Activated CD4-positive, alpha-beta T cell treated with anti-CD3 and anti-CD28 coated beads for 48 hours (primary cell): ENCODE results near the gene CPXM2.
A peak's percentile ranks its signal among the peaks of the same experiment; 100 is the strongest.

Experiments
- DNase-seq: peaks from one replicate; pipeline ENCODE4 v3.0.0-alpha.2; 2020

The CPXM2 gene

GRCh38 chr10:123795846-123796590 is 95.6 kb downstream of the CPXM2 start:
- no peak for DNase-seq

DNA sequence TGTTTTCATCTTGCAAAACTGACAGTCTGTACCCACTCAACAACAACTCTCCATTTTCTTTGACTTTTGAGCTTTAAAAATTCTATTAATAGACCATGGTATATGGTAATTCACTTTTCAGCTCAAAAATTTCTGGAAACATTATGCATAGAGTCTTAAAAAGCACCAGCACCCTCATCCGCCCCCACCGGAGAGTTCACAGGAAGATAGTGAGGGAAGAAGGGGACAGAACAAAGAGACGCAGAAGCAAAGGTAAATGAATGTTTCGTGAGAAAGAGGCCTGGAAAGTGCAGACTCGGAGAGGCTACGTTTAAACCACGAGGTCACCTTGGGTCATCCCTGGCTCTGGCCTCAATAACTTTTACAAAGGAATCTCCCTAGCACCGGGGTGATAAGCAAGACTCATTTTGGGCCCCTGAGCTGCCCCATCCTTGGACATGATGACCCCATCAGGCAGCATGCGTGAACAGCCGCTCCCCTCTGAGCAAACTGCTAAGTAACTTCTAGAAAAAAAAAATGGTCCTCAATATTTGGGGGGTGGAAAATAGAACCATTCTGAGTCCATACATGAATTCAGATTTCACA is 96.3 kb downstream of the CPXM2 start:
- no peak for DNase-seq

GRCh38 chr10:123792248-123792978 is 99.2 kb downstream of the CPXM2 start:
- DNase-seq = no peak

- DNase-seq = no peak
Observed at GRCh38 chr10:123790132-123790885, 101.3 kb downstream of the CPXM2 start.

GRCh38 chr10:123788981-123789380 is 102.6 kb downstream of the CPXM2 start:
- DNase-seq = no peak

GRCh38 chr10:123787566-123787965 is 104.0 kb downstream of the CPXM2 start:
- DNase-seq = no peak

- DNase-seq = no peak
Observed at GRCh38 chr10:123786896-123787295, 104.7 kb downstream of the CPXM2 start.

- no peak for DNase-seq
Observed at GRCh38 chr10:123786306-123786705, 105.3 kb downstream of the CPXM2 start.

GRCh38 chr10:123784646-123785045 is 107.0 kb downstream of the CPXM2 start:
- DNase-seq = no peak

DNA sequence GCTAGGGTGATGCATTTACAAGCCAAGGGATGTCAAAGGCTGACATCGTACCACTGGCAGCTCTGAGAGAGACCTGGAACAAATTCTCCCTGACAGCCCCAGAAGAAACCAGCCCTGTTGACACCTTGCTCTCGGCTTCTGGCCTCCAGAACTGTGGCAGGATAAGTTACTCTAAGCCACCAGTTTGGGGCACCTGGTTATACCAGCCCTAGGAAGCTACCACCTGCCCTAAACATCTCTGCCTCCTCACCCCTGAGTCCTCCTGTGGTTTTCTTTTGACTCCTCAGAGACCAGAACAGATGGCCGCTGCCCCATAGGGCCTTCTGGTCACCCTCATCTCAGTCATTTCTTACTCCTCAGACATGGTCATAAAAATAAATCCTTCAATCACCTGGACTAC is 107.4 kb downstream of the CPXM2 start:
- DNase-seq = no peak

GRCh38 chr10:123783296-123783695 is 108.3 kb downstream of the CPXM2 start:
- no peak for DNase-seq

GRCh38 chr10:123782549-123782948 is 109.1 kb downstream of the CPXM2 start:
- no peak for DNase-seq

- DNase-seq = no peak
Observed at GRCh38 chr10:123781956-123782500, 109.6 kb downstream of the CPXM2 start.

DNA sequence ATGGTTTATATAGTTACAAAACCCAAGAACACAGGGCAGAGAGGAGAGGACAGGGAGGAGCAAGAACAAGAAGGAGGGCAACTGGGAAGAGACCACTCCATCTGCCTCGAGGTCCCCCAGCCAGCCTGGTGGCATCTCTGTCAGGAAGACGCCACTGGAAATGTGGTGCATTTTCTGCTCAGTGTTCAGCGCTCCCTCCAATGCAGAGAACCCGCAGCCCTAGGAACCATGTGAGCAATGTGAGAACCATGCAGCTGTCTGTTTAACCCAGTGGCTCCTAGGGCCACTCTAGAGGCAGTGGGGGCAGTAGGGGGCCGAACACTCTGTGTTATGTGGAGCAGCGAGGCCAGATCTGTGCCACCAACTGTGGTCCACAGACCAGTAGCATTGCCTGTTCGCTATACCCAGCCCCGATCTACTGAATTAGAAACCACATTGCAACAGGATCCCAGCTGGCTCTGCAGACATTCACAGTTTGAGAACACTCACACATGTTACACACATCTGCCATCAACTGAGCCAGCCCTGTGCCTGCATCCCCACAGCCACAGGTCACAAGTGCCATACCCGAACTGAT is 110.2 kb downstream of the CPXM2 start:
- no peak for DNase-seq

GRCh38 chr10:123778719-123779517 is 112.7 kb downstream of the CPXM2 start:
- DNase-seq = no peak

DNA sequence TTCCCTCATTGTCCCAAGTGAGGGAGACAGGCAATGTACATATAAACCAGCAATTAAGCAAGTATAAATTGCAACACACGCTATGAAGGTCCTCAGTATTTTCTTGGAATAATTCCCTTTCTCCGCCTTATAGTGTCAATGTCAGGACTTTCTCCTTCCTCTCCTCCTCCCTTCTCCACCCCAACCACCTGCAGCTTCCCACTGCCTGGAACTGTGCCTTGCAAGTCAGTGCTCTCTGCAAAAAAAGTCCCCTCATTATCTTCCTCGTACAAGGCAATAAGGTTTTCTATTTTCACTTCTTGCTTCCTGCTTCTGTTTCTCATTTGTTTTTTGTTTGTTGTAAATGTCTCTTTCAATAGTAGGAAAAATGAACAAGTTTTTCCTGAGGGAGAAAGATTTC is 113.7 kb downstream of the CPXM2 start:
- no peak for DNase-seq

DNA sequence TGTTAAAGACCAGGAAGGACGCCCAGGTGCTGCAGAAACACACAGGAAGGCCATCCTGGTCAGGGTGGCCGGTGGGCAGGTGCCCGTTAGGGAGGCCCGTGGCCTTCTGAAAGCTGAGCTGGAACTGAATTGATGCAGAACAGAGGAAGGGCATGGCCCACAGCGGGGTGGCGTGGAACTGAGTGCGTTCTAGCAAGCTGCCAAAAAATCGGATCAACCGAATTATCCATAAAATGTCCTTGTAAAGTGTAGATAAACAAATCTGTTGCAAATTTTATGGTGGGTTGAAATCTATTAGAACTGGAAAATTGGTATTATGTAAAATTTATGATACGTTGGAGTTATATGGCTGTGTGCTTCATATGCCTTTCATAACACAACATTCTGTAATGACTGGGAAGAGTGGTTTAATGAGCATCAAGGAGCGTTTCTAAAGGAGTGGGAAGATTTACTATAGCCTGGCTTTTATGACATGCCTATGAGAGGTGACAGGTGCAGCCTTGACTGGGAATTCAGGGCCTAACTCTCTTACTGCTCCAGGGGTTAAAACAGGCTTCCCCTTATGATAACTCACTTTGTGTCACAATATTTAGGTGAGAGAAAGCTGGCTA is 117.4 kb downstream of the CPXM2 start:
- DNase-seq = no peak

DNA sequence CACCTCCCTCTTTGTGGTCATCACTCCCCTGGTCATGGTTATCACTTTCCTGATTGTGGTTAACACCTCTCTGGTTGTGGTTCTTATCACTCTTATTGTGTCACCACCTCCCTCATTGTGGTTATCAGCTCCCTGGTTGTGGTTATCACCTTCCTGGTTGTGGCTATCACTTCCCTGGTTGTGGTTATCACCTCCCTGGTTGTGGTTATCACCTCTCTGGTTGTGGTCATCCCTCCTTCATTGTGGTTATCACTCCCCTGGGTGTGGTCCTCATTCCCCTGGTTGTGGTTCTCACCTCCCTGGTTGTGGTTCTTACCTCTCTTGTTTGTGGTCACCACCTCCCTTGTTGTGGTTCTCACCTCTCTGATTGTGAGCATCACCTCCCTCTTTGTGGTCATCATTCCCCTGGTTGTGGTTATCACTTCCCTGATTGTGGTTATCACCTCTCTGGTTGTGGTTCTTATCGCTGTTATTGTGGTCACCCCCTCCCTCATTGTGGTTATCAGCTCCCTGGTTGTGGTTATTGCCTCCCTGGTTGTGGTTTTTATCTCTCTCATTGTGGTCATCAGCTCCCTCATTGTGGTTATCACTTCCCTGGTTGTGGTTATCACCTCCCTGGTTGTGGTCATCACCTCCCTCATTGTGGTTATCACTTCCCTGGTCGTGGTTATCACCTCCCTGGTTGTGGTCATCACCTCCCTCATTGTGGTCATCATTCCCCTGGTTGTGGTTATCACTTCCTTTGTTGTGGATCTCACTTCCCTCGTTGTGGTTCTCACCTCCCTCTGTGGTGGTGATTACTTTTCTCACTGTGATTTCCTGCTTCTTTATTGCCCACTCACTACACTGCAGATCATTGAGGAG is 118.7 kb downstream of the CPXM2 start:
- DNase-seq = peak; percentile 11

- no peak for DNase-seq
Observed at GRCh38 chr10:123771877-123772644, 119.5 kb downstream of the CPXM2 start.

- no peak for DNase-seq
Observed at GRCh38 chr10:123769647-123770046, 122.0 kb downstream of the CPXM2 start.
